Lower leg skin (tissue), 3 donors: Measurements from ENCODE around the gene SLC26A9.

ENCODE experiments used
- POLR2A ChIP-seq, 2 donors: fragments of 450-650 bp; IDR thresholded peaks; one replicate each; pipeline ENCODE4 v1.6.1; 2016 to 2017; ENCODE audit warnings: antibody characterized with exemption in 2 of 2, mild to moderate bottlenecking in 1 of 2, moderate library complexity in 1 of 2
- TF ChIP-seq, protein P1 (sequence below), 3 donors: fragments of 450-650 bp; IDR thresholded peaks; one replicate each; pipeline ENCODE4 v1.5.1; 2016; ENCODE audit warnings: antibody characterized with exemption in 3 of 3, mild to moderate bottlenecking in 3 of 3, moderate library complexity in 2 of 3

DNA sequence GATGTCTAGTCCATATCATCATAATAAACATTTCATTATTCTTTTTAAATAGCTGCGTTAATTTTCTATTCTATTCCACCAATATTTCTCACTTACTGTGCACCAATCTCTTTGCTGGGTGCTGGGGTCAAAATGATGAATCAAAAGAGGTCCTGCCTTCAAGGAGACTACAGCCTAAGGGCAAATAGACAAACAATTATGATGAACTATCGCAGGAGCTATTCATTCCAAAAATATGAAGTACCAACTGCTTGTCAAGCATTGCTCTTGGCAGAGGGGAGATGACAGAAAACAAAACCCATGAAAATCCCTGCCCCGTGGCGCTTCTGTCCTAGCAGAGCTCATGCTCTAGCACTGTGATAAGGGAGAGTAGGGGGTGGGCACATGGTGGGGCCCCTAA, 28.8 kb upstream of the SLC26A9 start:
- no peak for TF ChIP-seq POLR2A (IDR thresholded peaks at IDR 0.05)
- TF ChIP-seq, protein P1, sequence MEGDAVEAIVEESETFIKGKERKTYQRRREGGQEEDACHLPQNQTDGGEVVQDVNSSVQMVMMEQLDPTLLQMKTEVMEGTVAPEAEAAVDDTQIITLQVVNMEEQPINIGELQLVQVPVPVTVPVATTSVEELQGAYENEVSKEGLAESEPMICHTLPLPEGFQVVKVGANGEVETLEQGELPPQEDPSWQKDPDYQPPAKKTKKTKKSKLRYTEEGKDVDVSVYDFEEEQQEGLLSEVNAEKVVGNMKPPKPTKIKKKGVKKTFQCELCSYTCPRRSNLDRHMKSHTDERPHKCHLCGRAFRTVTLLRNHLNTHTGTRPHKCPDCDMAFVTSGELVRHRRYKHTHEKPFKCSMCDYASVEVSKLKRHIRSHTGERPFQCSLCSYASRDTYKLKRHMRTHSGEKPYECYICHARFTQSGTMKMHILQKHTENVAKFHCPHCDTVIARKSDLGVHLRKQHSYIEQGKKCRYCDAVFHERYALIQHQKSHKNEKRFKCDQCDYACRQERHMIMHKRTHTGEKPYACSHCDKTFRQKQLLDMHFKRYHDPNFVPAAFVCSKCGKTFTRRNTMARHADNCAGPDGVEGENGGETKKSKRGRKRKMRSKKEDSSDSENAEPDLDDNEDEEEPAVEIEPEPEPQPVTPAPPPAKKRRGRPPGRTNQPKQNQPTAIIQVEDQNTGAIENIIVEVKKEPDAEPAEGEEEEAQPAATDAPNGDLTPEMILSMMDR (IDR thresholded peaks at IDR 0.05) = no peak
